NT2/D1 (cell line): ENCODE results near the gene RAB3C.

Source experiments
- SUZ12 ChIP-seq: IDR thresholded peaks from 2 replicates; pipeline ENCODE4 v1.6.1; 2011; ENCODE audit not compliant: insufficient read length, insufficient read depth; ENCODE audit errors: extremely low read depth
- YY1 ChIP-seq: IDR thresholded peaks from 2 replicates; pipeline ENCODE4 v1.6.1; 2011; ENCODE audit not compliant: insufficient read length, insufficient read depth
- ZNF274 ChIP-seq: IDR thresholded peaks from 2 replicates; pipeline ENCODE4 v1.6.1; 2011; ENCODE audit warnings: mild to moderate bottlenecking, low read depth, low read length

- TF ChIP-seq ZNF274 (no peak), YY1 (no peak), SUZ12 (no peak)
These were observed 153.3 kb downstream of the RAB3C start for GRCh38 chr5:58736214-58736613.
